ENCODE measurements around the gene ANKRD6.
"Not testable (repeated sequence)": the region's sequence is repeated elsewhere in the genome, so short reads cannot be mapped to it uniquely, and the experiment has no call there.

Gene ANKRD6

GRCh38 chr6:89637960-89638319, 205.0 kb downstream of the ANKRD6 start:
- TF ChIP-seq, protein P1, sequence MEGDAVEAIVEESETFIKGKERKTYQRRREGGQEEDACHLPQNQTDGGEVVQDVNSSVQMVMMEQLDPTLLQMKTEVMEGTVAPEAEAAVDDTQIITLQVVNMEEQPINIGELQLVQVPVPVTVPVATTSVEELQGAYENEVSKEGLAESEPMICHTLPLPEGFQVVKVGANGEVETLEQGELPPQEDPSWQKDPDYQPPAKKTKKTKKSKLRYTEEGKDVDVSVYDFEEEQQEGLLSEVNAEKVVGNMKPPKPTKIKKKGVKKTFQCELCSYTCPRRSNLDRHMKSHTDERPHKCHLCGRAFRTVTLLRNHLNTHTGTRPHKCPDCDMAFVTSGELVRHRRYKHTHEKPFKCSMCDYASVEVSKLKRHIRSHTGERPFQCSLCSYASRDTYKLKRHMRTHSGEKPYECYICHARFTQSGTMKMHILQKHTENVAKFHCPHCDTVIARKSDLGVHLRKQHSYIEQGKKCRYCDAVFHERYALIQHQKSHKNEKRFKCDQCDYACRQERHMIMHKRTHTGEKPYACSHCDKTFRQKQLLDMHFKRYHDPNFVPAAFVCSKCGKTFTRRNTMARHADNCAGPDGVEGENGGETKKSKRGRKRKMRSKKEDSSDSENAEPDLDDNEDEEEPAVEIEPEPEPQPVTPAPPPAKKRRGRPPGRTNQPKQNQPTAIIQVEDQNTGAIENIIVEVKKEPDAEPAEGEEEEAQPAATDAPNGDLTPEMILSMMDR (IDR thresholded peaks at IDR 0.05; ENCODE audit: unreplicated experiment in 3 of 3) = no peak
- Mint-ChIP-seq H3K4me3 (peak overlapping the region; percentile 91 to 97 (median 94)), H3K4me1 (peaks cover 22% of the 10 kb centered on the region), H3K27ac (peak overlapping the region; percentile 77 to 93 (median 85)), H3K36me3 (ENCODE audit: low read depth) (peaks cover 34% of the 10 kb centered on the region), H3K27me3 (ENCODE audit: low read depth) (peaks cover 3% of the 10 kb centered on the region), H3K9me3 (no peaks in the 10 kb centered on the region)

DNA sequence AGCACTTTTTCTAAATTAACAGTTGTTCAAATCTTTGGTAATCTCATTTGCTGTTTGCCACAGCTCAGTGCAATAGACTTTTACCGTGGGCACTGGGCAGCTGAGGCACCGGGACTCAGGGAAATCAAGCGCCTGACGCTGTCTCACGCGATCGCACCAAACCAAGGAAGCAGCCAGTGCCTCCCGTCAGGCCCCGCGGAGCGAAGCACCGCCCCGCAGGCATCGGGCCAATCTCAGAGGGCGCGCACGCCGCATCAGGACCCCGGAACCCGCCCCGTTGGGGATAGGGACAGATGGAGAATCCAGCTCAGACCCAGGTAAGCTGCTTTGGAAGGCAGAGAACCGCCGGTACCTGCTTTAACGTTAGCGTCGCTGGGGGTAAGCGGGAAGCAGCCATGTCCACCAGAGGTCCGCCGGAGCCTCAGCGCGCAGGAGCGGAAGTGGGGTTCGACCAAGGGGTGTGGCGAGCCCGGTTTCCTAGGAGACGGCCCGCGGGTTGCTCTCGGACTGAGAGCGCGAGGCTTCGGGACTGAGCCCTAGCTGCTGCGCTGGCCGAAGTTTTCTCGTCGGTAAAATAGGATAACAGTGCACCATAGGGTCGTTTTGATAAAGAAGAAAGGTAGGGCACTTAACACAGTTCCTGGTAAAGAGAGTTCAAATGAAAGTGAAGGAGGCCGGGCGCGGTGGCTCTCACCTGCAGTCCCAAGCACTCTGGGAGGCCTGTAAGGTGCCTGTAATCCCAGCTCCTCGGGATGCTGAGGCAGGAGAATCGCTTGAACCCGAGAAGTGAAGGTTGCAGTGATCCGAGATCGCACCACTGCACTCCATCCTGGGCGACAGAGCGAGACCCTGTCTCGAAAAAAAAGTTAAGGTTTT, 205.6 kb downstream of the ANKRD6 start, which contains the start of gene LYRM2:
LYRM2 (minus strand) TSS at position 428 of the 876 bp plus-strand sequence; CDS start at position 397, 31 bp downstream.
- Mint-ChIP-seq H3K9me3 (no peaks in the 10 kb centered on the region), H3K27ac (peak within 1 kb of the TSS; percentile 77 to 93 (median 85)), H3K36me3 (ENCODE audit: low read depth) (peaks cover 38% of the 10 kb centered on the region), H3K27me3 (ENCODE audit: low read depth) (peaks cover 3% of the 10 kb centered on the region), H3K4me3 (peak within 1 kb of the TSS; percentile 91 to 97 (median 94)), H3K4me1 (peaks cover 22% of the 10 kb centered on the region)
- TF ChIP-seq, protein P1 (IDR thresholded peaks at IDR 0.05; ENCODE audit: unreplicated experiment in 3 of 3) = peak in 1 of 3 experiments; percentile 17

DNA sequence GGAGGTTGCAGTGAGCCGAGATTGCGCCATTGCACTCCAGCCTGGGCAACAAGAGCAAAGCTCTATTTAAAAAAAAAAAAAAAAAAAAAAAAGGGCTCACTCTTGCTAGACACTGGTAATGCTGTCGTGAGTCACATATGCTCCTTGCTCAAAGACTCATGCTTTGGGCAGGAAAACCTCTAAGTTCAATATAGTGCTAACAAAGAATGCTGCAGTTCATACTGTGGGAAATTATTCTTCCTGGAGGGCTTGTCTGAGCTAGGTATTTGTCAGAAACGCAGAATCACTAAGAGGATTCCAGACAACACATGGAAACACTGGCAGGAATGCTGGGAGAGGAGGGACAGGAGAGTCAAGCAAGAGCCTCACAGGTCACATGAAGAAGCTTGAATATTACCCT, 207.9 kb downstream of the ANKRD6 start:
- Mint-ChIP-seq H3K4me3 (no peak overlapping the region), H3K9me3 (no peaks in the 10 kb centered on the region), H3K27ac (no peak overlapping the region), H3K36me3 (ENCODE audit: low read depth) (peaks cover 45% of the 10 kb centered on the region), H3K4me1 (peaks cover 22% of the 10 kb centered on the region), H3K27me3 (ENCODE audit: low read depth) (no peaks in the 10 kb centered on the region)
- TF ChIP-seq, protein P1 (IDR thresholded peaks at IDR 0.05; ENCODE audit: unreplicated experiment in 3 of 3) = no peak

- Mint-ChIP-seq H3K36me3 (ENCODE audit: low read depth) (peaks cover 41% of the 10 kb centered on the region), H3K4me1 (peaks cover 22% of the 10 kb centered on the region)
- not testable (repeated sequence) for H3K27ac Mint-ChIP-seq; H3K9me3 Mint-ChIP-seq; H3K4me3 Mint-ChIP-seq; H3K27me3 Mint-ChIP-seq (ENCODE audit: low read depth)
These were observed 208.6 kb downstream of the ANKRD6 start for GRCh38 chr6:89641581-89641980.

GRCh38 chr6:89642956-89643355, 210.0 kb downstream of the ANKRD6 start:
- H3K4me3 Mint-ChIP-seq = no peak overlapping the region
- no peaks in the 10 kb centered on the region for H3K27me3 Mint-ChIP-seq (ENCODE audit: low read depth)
- H3K9me3 Mint-ChIP-seq = no peaks in the 10 kb centered on the region
- peaks cover 45% of the 10 kb centered on the region for H3K36me3 Mint-ChIP-seq (ENCODE audit: low read depth)
- H3K4me1 Mint-ChIP-seq = peaks cover 17% of the 10 kb centered on the region
- no peak overlapping the region for H3K27ac Mint-ChIP-seq
- TF ChIP-seq, protein P1 (IDR thresholded peaks at IDR 0.05; ENCODE audit: unreplicated experiment in 3 of 3) = no peak

DNA sequence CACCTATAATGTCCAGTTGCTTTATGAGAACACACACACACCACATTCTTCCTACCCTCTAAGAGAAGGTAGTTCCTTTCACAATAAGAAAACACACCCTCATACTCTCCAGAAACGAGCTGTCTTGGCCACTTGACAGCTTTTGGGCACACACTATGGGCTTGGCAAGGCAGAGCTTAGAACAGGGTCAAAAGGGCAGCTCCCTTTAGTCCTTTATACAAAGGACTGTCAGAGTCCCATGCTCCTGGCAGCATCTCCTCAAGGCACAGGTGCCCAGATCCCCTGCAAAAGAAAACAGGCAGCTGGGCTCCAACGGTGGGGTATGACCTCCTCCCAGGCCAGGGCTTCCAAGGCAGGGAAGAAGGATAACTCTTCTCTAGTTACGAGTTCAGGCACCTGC, 210.5 kb downstream of the ANKRD6 start:
- peaks cover 13% of the 10 kb centered on the region for H3K4me1 Mint-ChIP-seq
- TF ChIP-seq, protein P1 (IDR thresholded peaks at IDR 0.05; ENCODE audit: unreplicated experiment in 3 of 3) = no peak
- H3K36me3 Mint-ChIP-seq (ENCODE audit: low read depth) = peaks cover 45% of the 10 kb centered on the region
- H3K27me3 Mint-ChIP-seq (ENCODE audit: low read depth) = no peaks in the 10 kb centered on the region
- no peak overlapping the region for H3K4me3 Mint-ChIP-seq
- no peaks in the 10 kb centered on the region for H3K9me3 Mint-ChIP-seq
- no peak overlapping the region for H3K27ac Mint-ChIP-seq

All from nephron (organoid).